Keratinocyte (primary cell): Measurements from ENCODE around the gene TMEM150B. TPM values are rescaled to one million over a fixed set of nuclear protein-coding genes. Genes with fewer than 3 reads are reported as not detected.

Source experiments
- DNase-seq: peaks from one replicate; pipeline ENCODE4 v3.0.0-alpha.2; 2011; ENCODE audit warnings: low read depth, missing footprints, low spot score
- FAIRE-seq: peaks from 2 replicates; lab custom pipeline; 2011; peaks lifted over from hg19 to GRCh38; lab: Jason Lieb, UNC
- H2AFZ ChIP-seq: 2 replicates; pipeline ENCODE4 v1.6.0; 2012; ENCODE audit warnings: low read length, control low read depth, inconsistent platforms; ENCODE audit not compliant: control insufficient read depth
- H3K27ac ChIP-seq: 2 replicates; pipeline ENCODE4 v1.5.1; 2011; ENCODE audit warnings: low read length; ENCODE audit not compliant: control insufficient read depth, insufficient read depth
- H3K27me3 ChIP-seq: 3 replicates; pipeline ENCODE4 v1.6.0; 2011; ENCODE audit warnings: low read length; ENCODE audit not compliant: control insufficient read depth, insufficient read depth; ENCODE audit errors: extremely low read depth
- H3K36me3 ChIP-seq, 2 experiments: 2 replicates in 1 of 2; 3 replicates in 1 of 2; pipeline ENCODE4 v1.5.1; 2011; ENCODE audit warnings: low read length in 2 of 2, mild to moderate bottlenecking in 1 of 2; ENCODE audit not compliant: control insufficient read depth in 2 of 2, insufficient read depth in 2 of 2; ENCODE audit errors: extremely low read depth in 1 of 2
- H3K4me1 ChIP-seq: 3 replicates; pipeline ENCODE4 v1.5.1; 2011; ENCODE audit warnings: low read length; ENCODE audit not compliant: control insufficient read depth, insufficient read depth; ENCODE audit errors: extremely low read depth
- H3K4me2 ChIP-seq: 3 replicates; pipeline ENCODE4 v1.6.0; 2011; ENCODE audit warnings: low read depth, low read length; ENCODE audit not compliant: control insufficient read depth, insufficient read depth; ENCODE audit errors: extremely low read depth
- H3K4me3 ChIP-seq, 3 experiments: fragments of 200-600 bp in 1 of 3; sonication (generic) in 1 of 3; 2 replicates in 2 of 3; 3 replicates in 1 of 3; pipeline ENCODE4 v1.5.1; 2011 to 2016; ENCODE audit warnings: low read length in 3 of 3, mild to moderate bottlenecking in 3 of 3, control low read depth in 2 of 3, inconsistent platforms in 1 of 3, low read depth in 1 of 3, mixed read lengths in 1 of 3, mixed run types in 1 of 3, moderate library complexity in 1 of 3; ENCODE audit not compliant: control insufficient read depth in 2 of 3, insufficient read depth in 2 of 3; ENCODE audit errors: extremely low read depth in 1 of 3
- H3K79me2 ChIP-seq: 2 replicates; pipeline ENCODE4 v1.6.0; 2012; ENCODE audit warnings: low read length; ENCODE audit not compliant: control insufficient read depth, insufficient read depth
- H3K9ac ChIP-seq: 3 replicates; pipeline ENCODE4 v1.6.0; 2011; ENCODE audit warnings: low read length; ENCODE audit not compliant: control insufficient read depth, insufficient read depth; ENCODE audit errors: extremely low read depth
- H3K9me1 ChIP-seq: 3 replicates; pipeline ENCODE4 v1.6.0; 2011; ENCODE audit warnings: low read length; ENCODE audit not compliant: control insufficient read depth, insufficient read depth; ENCODE audit errors: extremely low read depth
- H3K9me3 ChIP-seq: 2 replicates; pipeline ENCODE4 v1.5.1; 2012; ENCODE audit warnings: low read depth, low read length; ENCODE audit not compliant: control insufficient read depth
- H4K20me1 ChIP-seq: 3 replicates; pipeline ENCODE4 v1.6.0; 2011; ENCODE audit warnings: low read length; ENCODE audit not compliant: control insufficient read depth, insufficient read depth; ENCODE audit errors: extremely low read depth
- EZH2 ChIP-seq: IDR thresholded peaks from one replicate; pipeline ENCODE4 v1.6.1; 2012; ENCODE audit warnings: inconsistent platforms, mild to moderate bottlenecking, low read length, moderate library complexity
- dilution Hi-C: fragments of 300-500 bp; cut with MboI; formaldehyde crosslinking; loops from one replicate; pipeline ENCODE4 v1.7.0; 2020; ENCODE audit warnings: low sequenced_read_pairs; ENCODE audit not compliant: extremely low pct_ligation_motif_present
- polyA plus RNA-seq, 5 experiments: library from polyadenylated mRNA; depleted of rRNA in 3 of 5; stranded (reverse) in 3 of 5; stranded (forward) in 1 of 5; unstranded in 1 of 5; fragments of >200 nt; gene quantifications; 1 replicate in 1 of 5; 2 replicates in 3 of 5; 3 replicates in 1 of 5; pipeline versions ENCODE4 v1.2.1 to v1.2.3, GENCODE V29; 2011 to 2012; ENCODE audit warnings: missing spikeins in 2 of 5, low read depth in 1 of 5, low replicate concordance in 1 of 5
- TF ChIP-seq, protein P1 (sequence below), 3 experiments: IDR thresholded peaks in 1 of 3; conservative IDR thresholded peaks in 1 of 3; optimal IDR thresholded peaks in 1 of 3; 2 replicates in 2 of 3; 3 replicates in 1 of 3; pipeline versions ENCODE3 to v1.5.1; 2011; ENCODE audit warnings: low read length in 3 of 3, mild to moderate bottlenecking in 3 of 3, moderate library complexity in 2 of 3, control low read depth in 1 of 3, inconsistent platforms in 1 of 3; ENCODE audit not compliant: insufficient read depth in 2 of 3; ENCODE audit errors: extremely low read depth in 1 of 3

TMEM150B gene
- polyA plus RNA-seq, 1 donor (not counting 4 experiments of a cell fraction or from before 2014, with no cell fraction given), result not detected

DNA sequence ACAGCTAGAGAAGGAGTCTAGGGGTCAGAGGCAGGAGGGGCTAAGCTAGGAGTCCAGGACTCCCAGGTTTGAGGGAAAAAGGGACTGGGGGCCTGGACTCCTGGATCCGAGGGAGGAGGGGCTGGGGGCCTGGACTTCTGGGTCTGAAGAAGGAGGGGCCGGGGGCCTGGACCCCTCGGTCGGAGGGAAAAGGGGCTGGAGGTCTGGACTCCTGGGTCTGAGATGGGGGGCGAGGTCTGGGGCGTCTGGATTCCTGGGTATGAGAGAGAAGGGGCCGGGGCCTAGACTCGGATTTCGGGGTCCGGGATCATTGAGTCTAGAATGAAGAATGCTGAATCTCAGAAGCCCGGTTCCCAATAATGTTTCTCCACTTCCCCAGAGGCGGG lies 22.8 kb downstream of the TMEM150B start:
- H3K79me2 ChIP-seq, result no peaks in the 10 kb centered on the region
- peak overlapping the region; percentile 32 to 59 (median 35) for H3K4me3 ChIP-seq
- no peaks in the 10 kb centered on the region for H3K9me1 ChIP-seq
- dilution Hi-C loops, result no loop called here
- no peaks in the 10 kb centered on the region for H4K20me1 ChIP-seq
- peaks cover 2% of the 10 kb centered on the region for H3K4me1 ChIP-seq
- H3K36me3 ChIP-seq, result no peaks in the 10 kb centered on the region
- H3K9me3 ChIP-seq, result no peaks in the 10 kb centered on the region
- no peak overlapping the region for H3K27ac ChIP-seq
- peak overlapping the region; percentile 96 for H2AFZ ChIP-seq
- peak overlapping the region; percentile 67 for H3K4me2 ChIP-seq
- H3K27me3 ChIP-seq, result no peaks in the 10 kb centered on the region
- TF ChIP-seq, protein P1, sequence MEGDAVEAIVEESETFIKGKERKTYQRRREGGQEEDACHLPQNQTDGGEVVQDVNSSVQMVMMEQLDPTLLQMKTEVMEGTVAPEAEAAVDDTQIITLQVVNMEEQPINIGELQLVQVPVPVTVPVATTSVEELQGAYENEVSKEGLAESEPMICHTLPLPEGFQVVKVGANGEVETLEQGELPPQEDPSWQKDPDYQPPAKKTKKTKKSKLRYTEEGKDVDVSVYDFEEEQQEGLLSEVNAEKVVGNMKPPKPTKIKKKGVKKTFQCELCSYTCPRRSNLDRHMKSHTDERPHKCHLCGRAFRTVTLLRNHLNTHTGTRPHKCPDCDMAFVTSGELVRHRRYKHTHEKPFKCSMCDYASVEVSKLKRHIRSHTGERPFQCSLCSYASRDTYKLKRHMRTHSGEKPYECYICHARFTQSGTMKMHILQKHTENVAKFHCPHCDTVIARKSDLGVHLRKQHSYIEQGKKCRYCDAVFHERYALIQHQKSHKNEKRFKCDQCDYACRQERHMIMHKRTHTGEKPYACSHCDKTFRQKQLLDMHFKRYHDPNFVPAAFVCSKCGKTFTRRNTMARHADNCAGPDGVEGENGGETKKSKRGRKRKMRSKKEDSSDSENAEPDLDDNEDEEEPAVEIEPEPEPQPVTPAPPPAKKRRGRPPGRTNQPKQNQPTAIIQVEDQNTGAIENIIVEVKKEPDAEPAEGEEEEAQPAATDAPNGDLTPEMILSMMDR (optimal IDR thresholded peaks at IDR 0.05 in 1 of 3, IDR thresholded peaks at IDR 0.05 in 1 of 3, conservative IDR thresholded peaks at IDR 0.05 in 1 of 3; ENCODE audit: extremely low read depth in 1 of 3, insufficient read depth in 2 of 3, low read length in 3 of 3), result no peak
- TF ChIP-seq EZH2, result no peak
- DNase-seq (no peak), FAIRE-seq (no peak)
- H3K9ac ChIP-seq, result no peak overlapping the region

DNA sequence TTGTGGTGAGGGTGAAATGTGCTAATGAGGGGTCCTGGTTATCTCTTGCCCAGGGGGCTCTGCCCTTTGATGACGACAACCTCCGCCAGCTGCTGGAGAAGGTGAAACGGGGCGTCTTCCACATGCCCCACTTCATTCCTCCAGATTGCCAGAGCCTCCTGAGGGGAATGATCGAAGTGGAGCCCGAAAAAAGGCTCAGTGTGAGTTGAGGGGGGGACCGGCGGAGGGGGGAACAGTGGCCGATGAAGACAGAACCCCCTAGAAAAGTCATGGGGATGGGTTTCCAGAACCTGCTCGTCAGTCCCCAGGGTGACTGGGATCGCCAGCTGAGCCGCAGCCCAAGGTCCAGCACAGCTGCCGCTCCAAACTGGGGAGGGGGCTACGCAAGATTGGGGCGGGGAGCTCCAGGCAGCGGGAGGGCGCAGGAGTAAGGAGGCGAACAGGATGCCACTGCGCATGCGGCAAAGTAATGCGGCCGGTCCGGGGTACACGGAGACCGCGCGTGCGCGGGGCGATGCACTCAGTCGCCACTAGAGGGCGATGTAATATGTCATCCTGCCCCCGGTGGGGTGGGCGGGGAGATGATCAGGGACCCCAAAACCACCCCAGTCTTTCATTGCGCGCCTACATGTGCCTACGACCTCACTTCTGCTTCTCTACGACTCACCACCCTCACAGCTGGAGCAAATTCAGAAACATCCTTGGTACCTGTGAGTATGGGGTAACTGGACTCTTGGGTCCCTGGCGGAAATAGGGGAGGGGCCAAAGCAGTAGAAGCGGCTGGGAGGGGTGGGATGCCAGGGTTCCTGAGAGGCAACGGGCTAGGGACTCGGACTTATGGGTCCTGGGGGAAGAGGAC lies 23.5 kb downstream of the TMEM150B start:
- no peak overlapping the region for H3K27ac ChIP-seq
- DNase-seq (peak; percentile 11), FAIRE-seq (peak; percentile 56)
- dilution Hi-C loops, result no loop called here
- no peaks in the 10 kb centered on the region for H3K79me2 ChIP-seq
- no peaks in the 10 kb centered on the region for H3K27me3 ChIP-seq
- H3K9me3 ChIP-seq, result no peaks in the 10 kb centered on the region
- peak overlapping the region; percentile 67 for H3K4me2 ChIP-seq
- H3K9me1 ChIP-seq, result no peaks in the 10 kb centered on the region
- no peaks in the 10 kb centered on the region for H3K36me3 ChIP-seq
- peak overlapping the region; percentile 32 to 59 (median 35) for H3K4me3 ChIP-seq
- H3K4me1 ChIP-seq, result peaks cover 2% of the 10 kb centered on the region
- peak overlapping the region; percentile 54 for H3K9ac ChIP-seq
- TF ChIP-seq, protein P1 (optimal IDR thresholded peaks at IDR 0.05 in 1 of 3, IDR thresholded peaks at IDR 0.05 in 1 of 3, conservative IDR thresholded peaks at IDR 0.05 in 1 of 3; ENCODE audit: extremely low read depth in 1 of 3, insufficient read depth in 2 of 3, low read length in 3 of 3), result peak; percentile 76 to 97 (median 95)
- no peak for TF ChIP-seq EZH2
- H2AFZ ChIP-seq, result peak overlapping the region; percentile 96
- no peaks in the 10 kb centered on the region for H4K20me1 ChIP-seq
